HEK293 (cell line): Measurements from ENCODE around the gene UBE2F.
A peak's percentile ranks its signal among the peaks of the same experiment; 100 is the strongest.

ENCODE experiments used
- CTCF ChIP-seq: fragments of 450-650 bp; formaldehyde crosslinking; IDR thresholded peaks from 2 replicates; pipeline ENCODE4 v1.5.1; 2016; ENCODE audit warnings: missing biosample characterization, missing genetic modification characterization
- REST ChIP-seq: fragments of 450-650 bp; formaldehyde crosslinking; IDR thresholded peaks from 2 replicates; pipeline ENCODE4 v1.5.1; 2016; ENCODE audit warnings: missing biosample characterization, missing genetic modification characterization
- ZBTB11 ChIP-seq: fragments of 450-650 bp; formaldehyde crosslinking; conservative IDR thresholded peaks from 2 replicates; pipeline ENCODE4 v1.5.1; 2016; ENCODE audit warnings: low read depth, missing biosample characterization, missing genetic modification characterization
- ZBTB26 ChIP-seq: fragments of 450-650 bp; formaldehyde crosslinking; optimal IDR thresholded peaks from 2 replicates; pipeline ENCODE3; 2016; ENCODE audit warnings: missing biosample characterization, mild to moderate bottlenecking, missing genetic modification characterization
- ZBTB8A ChIP-seq: fragments of 450-650 bp; formaldehyde crosslinking; IDR thresholded peaks from 2 replicates; pipeline ENCODE4 v1.5.1; 2016; ENCODE audit warnings: missing biosample characterization, missing genetic modification characterization
- ZNF433 ChIP-seq: fragments of 450-650 bp; formaldehyde crosslinking; IDR thresholded peaks from 2 replicates; pipeline ENCODE4 v1.5.1; 2016; ENCODE audit warnings: missing biosample characterization, missing genetic modification characterization, low read depth
- ZNF639 ChIP-seq: fragments of 450-650 bp; formaldehyde crosslinking; IDR thresholded peaks from 2 replicates; pipeline ENCODE4 v1.5.1; 2016; ENCODE audit warnings: missing biosample characterization, missing genetic modification characterization
- ZSCAN16 ChIP-seq: fragments of 450-650 bp; formaldehyde crosslinking; IDR thresholded peaks from 2 replicates; pipeline ENCODE4 v1.5.1; 2016; ENCODE audit warnings: missing biosample characterization, missing genetic modification characterization
- TF ChIP-seq, protein P1 (sequence below): sonication (generic); formaldehyde crosslinking; IDR thresholded peaks from 2 replicates; pipeline ENCODE4 v1.8.1; 2022; ENCODE audit warnings: mild to moderate bottlenecking, moderate library complexity, missing genetic modification reagents
- TF ChIP-seq, protein P2 (sequence below): fragments of 450-650 bp; formaldehyde crosslinking; IDR thresholded peaks from 2 replicates; pipeline ENCODE4 v1.5.1; 2016; ENCODE audit warnings: missing biosample characterization, missing genetic modification characterization, low read depth

GRCh38 chr2:238060096-238060541, 93.3 kb downstream of the UBE2F start:
- no peak for TF ChIP-seq ZBTB26 (tag by site-specific recombination)
- no peak for TF ChIP-seq CTCF (tag by site-specific recombination)
- TF ChIP-seq REST: peak; percentile 57; the same call in 1 of the 2 replicates
- TF ChIP-seq ZNF433: no peak
- TF ChIP-seq, protein P1, sequence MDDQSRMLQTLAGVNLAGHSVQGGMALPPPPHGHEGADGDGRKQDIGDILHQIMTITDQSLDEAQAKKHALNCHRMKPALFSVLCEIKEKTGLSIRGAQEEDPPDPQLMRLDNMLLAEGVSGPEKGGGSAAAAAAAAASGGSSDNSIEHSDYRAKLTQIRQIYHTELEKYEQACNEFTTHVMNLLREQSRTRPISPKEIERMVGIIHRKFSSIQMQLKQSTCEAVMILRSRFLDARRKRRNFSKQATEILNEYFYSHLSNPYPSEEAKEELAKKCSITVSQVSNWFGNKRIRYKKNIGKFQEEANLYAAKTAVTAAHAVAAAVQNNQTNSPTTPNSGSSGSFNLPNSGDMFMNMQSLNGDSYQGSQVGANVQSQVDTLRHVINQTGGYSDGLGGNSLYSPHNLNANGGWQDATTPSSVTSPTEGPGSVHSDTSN (CRISPR knock-in tag): no peak
- TF ChIP-seq ZNF639 (tag by site-specific recombination): no peak
- TF ChIP-seq, protein P2, sequence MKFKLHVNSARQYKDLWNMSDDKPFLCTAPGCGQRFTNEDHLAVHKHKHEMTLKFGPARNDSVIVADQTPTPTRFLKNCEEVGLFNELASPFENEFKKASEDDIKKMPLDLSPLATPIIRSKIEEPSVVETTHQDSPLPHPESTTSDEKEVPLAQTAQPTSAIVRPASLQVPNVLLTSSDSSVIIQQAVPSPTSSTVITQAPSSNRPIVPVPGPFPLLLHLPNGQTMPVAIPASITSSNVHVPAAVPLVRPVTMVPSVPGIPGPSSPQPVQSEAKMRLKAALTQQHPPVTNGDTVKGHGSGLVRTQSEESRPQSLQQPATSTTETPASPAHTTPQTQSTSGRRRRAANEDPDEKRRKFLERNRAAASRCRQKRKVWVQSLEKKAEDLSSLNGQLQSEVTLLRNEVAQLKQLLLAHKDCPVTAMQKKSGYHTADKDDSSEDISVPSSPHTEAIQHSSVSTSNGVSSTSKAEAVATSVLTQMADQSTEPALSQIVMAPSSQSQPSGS (tag by site-specific recombination): no peak
- no peak for TF ChIP-seq ZSCAN16
- no peak for TF ChIP-seq ZBTB11 (tag by site-specific recombination)
- no peak for TF ChIP-seq ZBTB8A
